Hypothalamus (tissue), 51 donors: Measurements from ENCODE around the gene FOXJ2.
A peak's percentile ranks its signal among the peaks of the same experiment; 100 is the strongest.
"Not testable (repeated sequence)": the region's sequence is repeated elsewhere in the genome, so short reads cannot be mapped to it uniquely, and the experiment has no call there.

Experiments used
- DNase-seq, 51 donors: peaks; one replicate each; lab custom pipeline; 2025; lab: John Stamatoyannopoulos, UW

Gene FOXJ2

GRCh38 chr12:8057839-8058238 is 25.3 kb downstream of the FOXJ2 start:
- DNase-seq = no peak

- DNase-seq = no peak
Measured at GRCh38 chr12:8058506-8058905, 26.0 kb downstream of the FOXJ2 start.

- DNase-seq = no peak
Measured at GRCh38 chr12:8064131-8064530, 31.6 kb downstream of the FOXJ2 start.

GRCh38 chr12:8065991-8066594 is 33.6 kb downstream of the FOXJ2 start, which contains the start of gene C3AR1:
C3AR1 (minus strand) TSS chr12:8066359; CDS start chr12:8060185, 6,174 bp downstream.
- DNase-seq = peak in 1 of 51 donors; percentile 23

GRCh38 chr12:8069582-8069981 is 37.1 kb downstream of the FOXJ2 start:
- DNase-seq = no peak

- not testable (repeated sequence) for DNase-seq
Measured at GRCh38 chr12:8071820-8072219, 39.3 kb downstream of the FOXJ2 start.

GRCh38 chr12:8075935-8076334 is 43.4 kb downstream of the FOXJ2 start:
- no peak for DNase-seq

- DNase-seq = no peak
Measured at GRCh38 chr12:8076366-8076765, 43.9 kb downstream of the FOXJ2 start.

- no peak for DNase-seq
Measured at GRCh38 chr12:8077207-8077606, 44.7 kb downstream of the FOXJ2 start.

GRCh38 chr12:8078398-8078797 is 45.9 kb downstream of the FOXJ2 start:
- peak in 12 of 51 donors; percentile 1 to 20 (median 7) for DNase-seq

GRCh38 chr12:8078916-8079315 is 46.4 kb downstream of the FOXJ2 start:
- no peak for DNase-seq

- DNase-seq = no peak
Measured at GRCh38 chr12:8080120-8080519, 47.6 kb downstream of the FOXJ2 start.

- peak in 8 of 51 donors; percentile 2 to 74 (median 10) for DNase-seq
Measured at GRCh38 chr12:8081251-8081920, 48.9 kb downstream of the FOXJ2 start.

- no peak for DNase-seq
Measured at GRCh38 chr12:8082808-8083100, 50.2 kb downstream of the FOXJ2 start.

GRCh38 chr12:8084351-8084750 is 51.8 kb downstream of the FOXJ2 start:
- DNase-seq = not testable (repeated sequence)

GRCh38 chr12:8087666-8088065 is 55.1 kb downstream of the FOXJ2 start:
- DNase-seq = no peak

GRCh38 chr12:8088574-8088973 is 56.1 kb downstream of the FOXJ2 start:
- DNase-seq = no peak

GRCh38 chr12:8089277-8089676 is 56.8 kb downstream of the FOXJ2 start:
- not testable (repeated sequence) for DNase-seq

- no peak for DNase-seq
Measured at GRCh38 chr12:8089716-8090115, 57.2 kb downstream of the FOXJ2 start.

GRCh38 chr12:8093291-8093690 is 60.8 kb downstream of the FOXJ2 start:
- no peak for DNase-seq

GRCh38 chr12:8096281-8096915 is 63.9 kb downstream of the FOXJ2 start:
- no peak for DNase-seq

GRCh38 chr12:8099235-8099634 is 66.7 kb downstream of the FOXJ2 start:
- no peak for DNase-seq
